Trophoblast cell (in vitro differentiated cells and primary cell): ENCODE measurements around the gene RARB.
A peak's percentile ranks its signal among the peaks of the same experiment; 100 is the strongest.

ENCODE experiments used
- DNase-seq, 2 donors: peaks; one replicate each; pipeline ENCODE4 v3.0.0-alpha.2; 2016
- H2AFZ ChIP-seq: 2 replicates; pipeline ENCODE4 v1.6.1; 2013; ENCODE audit warnings: low read length, moderate library complexity, mild to moderate bottlenecking; ENCODE audit not compliant: insufficient read depth, poor library complexity
- H2AK5ac ChIP-seq: 2 replicates; pipeline ENCODE4 v1.6.1; 2013; ENCODE audit warnings: mild to moderate bottlenecking, low read length
- H2BK120ac ChIP-seq: 2 replicates; pipeline ENCODE4 v1.6.1; 2013; ENCODE audit warnings: low read length, mild to moderate bottlenecking, moderate library complexity; ENCODE audit not compliant: insufficient read depth, poor library complexity
- H2BK12ac ChIP-seq: 2 replicates; pipeline ENCODE4 v1.6.1; 2013; ENCODE audit warnings: mild to moderate bottlenecking, low read length, moderate library complexity
- H2BK5ac ChIP-seq: 2 replicates; pipeline ENCODE4 v1.6.1; 2013; ENCODE audit warnings: low read length, low read depth, moderate library complexity, mild to moderate bottlenecking; ENCODE audit not compliant: poor library complexity
- H3K14ac ChIP-seq: 2 replicates; pipeline ENCODE4 v1.6.1; 2013; ENCODE audit warnings: mild to moderate bottlenecking, low read length
- H3K18ac ChIP-seq: 2 replicates; pipeline ENCODE4 v1.6.1; 2013; ENCODE audit warnings: mild to moderate bottlenecking, low read length
- H3K23ac ChIP-seq: 2 replicates; pipeline ENCODE4 v1.6.1; 2013; ENCODE audit warnings: low read length
- H3K27ac ChIP-seq: 2 replicates; pipeline ENCODE4 v1.5.1; 2013; ENCODE audit warnings: low read depth, mild to moderate bottlenecking, inconsistent platforms, low read length, moderate library complexity
- H3K27me3 ChIP-seq: 2 replicates; pipeline ENCODE4 v1.6.1; 2013; ENCODE audit warnings: inconsistent platforms, mild to moderate bottlenecking, low read length, moderate library complexity; ENCODE audit not compliant: insufficient read depth
- H3K36me3 ChIP-seq, 2 experiments: 1 replicate in 1 of 2; 2 replicates in 1 of 2; pipeline ENCODE4 v1.6.1; 2013; ENCODE audit warnings: low read length in 2 of 2, mild to moderate bottlenecking in 2 of 2, moderate library complexity in 1 of 2; ENCODE audit not compliant: insufficient read depth in 2 of 2, control insufficient read depth in 1 of 2
- H3K4ac ChIP-seq: 2 replicates; pipeline ENCODE4 v1.6.1; 2013; ENCODE audit warnings: low read depth, mild to moderate bottlenecking, low read length, moderate library complexity
- H3K4me1 ChIP-seq, 2 experiments: 1 replicate in 1 of 2; 2 replicates in 1 of 2; pipeline ENCODE4 v1.6.1; 2013; ENCODE audit warnings: low read length in 2 of 2, mild to moderate bottlenecking in 2 of 2, moderate library complexity in 1 of 2; ENCODE audit not compliant: insufficient read depth in 2 of 2, control insufficient read depth in 1 of 2
- H3K4me2 ChIP-seq: 2 replicates; pipeline ENCODE4 v1.6.1; 2013; ENCODE audit warnings: inconsistent platforms, mild to moderate bottlenecking, low read length, moderate library complexity
- H3K4me3 ChIP-seq: 2 replicates; pipeline ENCODE4 v1.5.1; 2013; ENCODE audit warnings: mild to moderate bottlenecking, low read depth, low read length, inconsistent platforms
- H3K79me1 ChIP-seq: one replicate; pipeline ENCODE4 v1.6.1; 2013; ENCODE audit warnings: low read length
- H3K79me2 ChIP-seq: 2 replicates; pipeline ENCODE4 v1.6.1; 2013; ENCODE audit warnings: low read length, mild to moderate bottlenecking; ENCODE audit not compliant: control insufficient read depth, insufficient read depth, poor library complexity
- H3K9ac ChIP-seq: 2 replicates; pipeline ENCODE4 v1.6.1; 2013; ENCODE audit warnings: mild to moderate bottlenecking, low read length
- H3K9me3 ChIP-seq: 2 replicates; pipeline ENCODE4 v1.6.1; 2013; ENCODE audit warnings: low read depth, mild to moderate bottlenecking, control low read depth, inconsistent platforms, low read length; ENCODE audit not compliant: insufficient read depth
- H4K12ac ChIP-seq: 2 replicates; pipeline ENCODE4 v1.6.1; 2013; ENCODE audit warnings: low read depth, mild to moderate bottlenecking, low read length, moderate library complexity
- H4K8ac ChIP-seq: 2 replicates; pipeline ENCODE4 v1.6.1; 2013; ENCODE audit warnings: low read depth, mild to moderate bottlenecking, low read length, moderate library complexity
- H4K91ac ChIP-seq: one replicate; pipeline ENCODE4 v1.6.1; 2013; ENCODE audit warnings: low read depth, mild to moderate bottlenecking, low read length, moderate library complexity
- WGBS: extraction: QIAGEN DNeasy Blood & Tissue Kit; methylation state at CpG from one replicate; pipeline ENCODE4 v1.1.7; 2013; ENCODE audit warnings: missing lambda C conversion rate; ENCODE audit not compliant: insufficient read length, insufficient coverage; ENCODE audit errors: extremely low coverage; 5-methylcytosine and 5-hydroxymethylcytosine counted together

The RARB gene

DNA sequence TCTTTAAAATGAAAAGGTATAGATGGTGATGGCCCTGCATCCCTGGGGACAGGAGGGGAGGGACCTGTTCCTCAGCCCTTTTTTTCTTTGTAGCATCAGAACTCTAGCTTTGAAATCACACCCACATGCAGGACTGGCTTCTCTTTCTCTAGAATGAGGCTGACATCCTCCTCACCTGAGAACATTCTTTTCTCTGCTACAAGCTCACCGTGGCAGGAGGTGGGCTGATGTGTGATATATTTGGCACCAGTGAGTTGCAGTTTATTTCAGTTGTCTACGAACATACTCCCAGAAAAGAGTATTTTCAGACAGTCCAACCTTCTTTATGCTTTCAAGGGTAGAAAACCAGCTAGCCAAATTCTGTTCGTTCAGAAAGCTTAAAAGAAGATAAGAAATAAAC lies 43.6 kb upstream of the RARB start:
- H2AK5ac ChIP-seq = no peak overlapping the region
- no peak overlapping the region for H4K91ac ChIP-seq
- peaks cover 0 to 5% of the 10 kb centered on the region in 2 experiments for H3K4me1 ChIP-seq
- no peaks in the 10 kb centered on the region for H3K79me2 ChIP-seq
- DNase-seq = no peak
- no peak overlapping the region for H4K8ac ChIP-seq
- H3K27ac ChIP-seq = no peak overlapping the region
- no peak overlapping the region for H2BK5ac ChIP-seq
- H3K14ac ChIP-seq = no peak overlapping the region
- no peak overlapping the region for H3K4me3 ChIP-seq
- H2BK120ac ChIP-seq = no peak overlapping the region
- no peak overlapping the region for H2BK12ac ChIP-seq
- no peaks in the 10 kb centered on the region for H3K36me3 ChIP-seq
- H3K4me2 ChIP-seq = no peak overlapping the region
- no peak overlapping the region for H3K18ac ChIP-seq
- peaks cover 5% of the 10 kb centered on the region for H3K79me1 ChIP-seq
- no peaks in the 10 kb centered on the region for H3K9me3 ChIP-seq
- WGBS = no CpG with 5 or more reads among the region's 3 CpGs
- H3K9ac ChIP-seq = no peak overlapping the region
- no peak overlapping the region for H2AFZ ChIP-seq
- no peaks in the 10 kb centered on the region for H3K27me3 ChIP-seq
- no peak overlapping the region for H3K4ac ChIP-seq
- no peak overlapping the region for H3K23ac ChIP-seq
- no peak overlapping the region for H4K12ac ChIP-seq

DNA sequence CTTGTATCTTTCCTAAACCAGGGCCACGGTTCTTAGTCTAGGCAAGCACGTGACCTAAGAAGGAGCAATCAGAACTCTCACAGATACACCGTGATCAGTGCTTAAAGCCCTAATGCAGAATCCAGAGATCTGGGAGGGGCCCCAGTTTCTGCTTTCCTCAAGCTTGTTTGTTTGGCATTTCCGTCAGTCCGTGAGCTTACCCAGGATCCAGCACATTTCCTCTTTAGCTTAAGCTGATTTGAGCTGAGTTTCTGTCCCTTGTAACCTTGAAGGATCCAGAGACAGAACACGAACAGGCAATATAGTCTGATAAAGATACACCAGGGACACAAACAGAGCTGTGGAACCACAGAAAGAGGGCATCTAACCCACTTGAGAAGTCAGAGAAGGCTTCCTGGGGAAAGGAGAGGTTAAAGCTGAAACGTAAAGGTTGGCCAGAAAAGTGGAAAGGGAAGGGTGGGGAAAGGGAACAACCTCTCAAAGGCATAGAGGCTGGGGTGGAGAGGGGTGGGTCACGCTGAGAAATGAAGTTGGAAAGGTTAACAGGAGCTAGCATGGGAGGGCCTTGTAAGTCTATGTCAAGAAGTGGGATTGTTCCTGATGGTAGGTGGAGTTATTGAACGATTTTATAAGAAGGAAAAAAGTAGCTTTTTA lies 42.1 kb upstream of the RARB start:
- Histone ChIP-seq H3K9me3 (no peaks in the 10 kb centered on the region), H2BK12ac (peak overlapping the region; percentile 11), H3K9ac (no peak overlapping the region), H3K4me2 (no peak overlapping the region), H3K14ac (no peak overlapping the region), H3K18ac (no peak overlapping the region), H4K91ac (peak overlapping the region; percentile 45), H4K12ac (no peak overlapping the region), H2BK120ac (peak overlapping the region; percentile 20), H3K79me1 (peaks cover 5% of the 10 kb centered on the region), H3K4ac (no peak overlapping the region), H2AK5ac (no peak overlapping the region), H2AFZ (no peak overlapping the region), H3K36me3 (no peaks in the 10 kb centered on the region), H3K79me2 (no peaks in the 10 kb centered on the region), H3K23ac (no peak overlapping the region), H4K8ac (no peak overlapping the region), H3K27me3 (no peaks in the 10 kb centered on the region), H3K27ac (peak overlapping the region; percentile 29), H2BK5ac (no peak overlapping the region), H3K4me3 (no peak overlapping the region), H3K4me1 (peaks cover 0 to 3% of the 10 kb centered on the region in 2 experiments)
- no peak for DNase-seq
- 100% methylated on average over 1 of the region's 9 CpGs for WGBS

DNA sequence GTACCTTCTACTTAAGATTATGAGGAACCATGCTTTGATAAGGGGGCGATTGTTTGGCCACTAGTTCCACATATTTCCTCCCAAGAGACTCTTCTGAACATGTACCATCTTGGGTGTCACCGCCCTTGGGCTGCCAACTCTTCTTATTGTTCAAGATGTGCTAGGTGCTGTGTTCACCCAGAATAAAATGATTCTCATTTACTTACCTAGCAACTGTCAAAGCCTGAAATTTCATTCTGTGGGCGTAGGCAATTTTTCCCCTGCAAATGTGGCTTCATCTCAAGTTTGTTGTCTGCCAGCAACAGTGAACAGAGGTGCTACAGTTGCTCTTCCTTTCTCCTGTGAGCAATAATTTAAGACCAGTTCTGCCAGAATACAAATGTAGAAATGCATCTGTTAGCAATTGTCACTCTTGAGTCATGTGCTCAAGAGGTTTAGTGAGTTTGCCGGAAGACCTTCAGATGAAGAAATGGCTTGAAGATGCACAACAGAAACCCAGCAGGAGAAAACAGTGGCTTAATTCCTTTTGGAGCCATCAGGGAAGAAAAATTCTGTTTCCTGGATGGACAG lies 41.3 kb upstream of the RARB start:
- DNase-seq = no peak
- Histone ChIP-seq H3K23ac (no peak overlapping the region), H3K36me3 (no peaks in the 10 kb centered on the region), H2AK5ac (no peak overlapping the region), H2AFZ (no peak overlapping the region), H4K91ac (no peak overlapping the region), H2BK120ac (no peak overlapping the region), H3K4me1 (peaks cover 0 to 3% of the 10 kb centered on the region in 2 experiments), H3K9ac (no peak overlapping the region), H2BK5ac (no peak overlapping the region), H3K18ac (no peak overlapping the region), H3K27me3 (no peaks in the 10 kb centered on the region), H3K79me1 (peaks cover 5% of the 10 kb centered on the region), H3K9me3 (no peaks in the 10 kb centered on the region), H3K27ac (no peak overlapping the region), H2BK12ac (no peak overlapping the region), H3K79me2 (no peaks in the 10 kb centered on the region), H4K12ac (no peak overlapping the region), H3K4me3 (no peak overlapping the region), H3K4me2 (no peak overlapping the region), H3K14ac (no peak overlapping the region), H3K4ac (no peak overlapping the region), H4K8ac (no peak overlapping the region)
- no CpG with 5 or more reads among the region's 4 CpGs for WGBS

DNA sequence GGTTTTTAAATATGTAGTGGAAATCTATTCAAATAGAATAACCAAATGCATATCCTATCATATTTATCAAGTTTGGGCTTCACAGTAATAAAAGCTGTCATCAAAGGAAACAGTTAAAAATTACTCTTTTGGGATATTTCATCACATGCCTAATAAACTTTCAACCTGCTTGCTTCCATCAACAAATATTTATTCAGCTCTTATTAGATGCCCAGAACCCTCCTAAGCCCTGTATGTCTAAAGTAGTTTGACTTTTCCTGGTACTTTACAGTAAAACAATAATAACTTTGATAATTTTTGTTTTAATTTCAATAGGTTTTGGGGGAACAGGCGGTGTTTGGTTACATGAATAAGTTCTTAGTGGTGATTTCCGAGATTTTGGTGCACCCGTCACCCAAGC lies 37.5 kb upstream of the RARB start:
- H3K27me3 ChIP-seq = no peaks in the 10 kb centered on the region
- H2AK5ac ChIP-seq = no peak overlapping the region
- no peak overlapping the region for H2BK12ac ChIP-seq
- DNase-seq = no peak
- no peak overlapping the region for H3K4ac ChIP-seq
- no peak overlapping the region for H3K14ac ChIP-seq
- H3K79me2 ChIP-seq = no peaks in the 10 kb centered on the region
- no CpG with 5 or more reads among the region's 3 CpGs for WGBS
- no peak overlapping the region for H2AFZ ChIP-seq
- no peak overlapping the region for H3K23ac ChIP-seq
- H3K4me3 ChIP-seq = no peak overlapping the region
- peaks cover 5% of the 10 kb centered on the region for H3K79me1 ChIP-seq
- H2BK5ac ChIP-seq = no peak overlapping the region
- H4K12ac ChIP-seq = no peak overlapping the region
- no peaks in the 10 kb centered on the region for H3K36me3 ChIP-seq
- H3K4me1 ChIP-seq = peaks cover 0 to 3% of the 10 kb centered on the region in 2 experiments
- H4K91ac ChIP-seq = no peak overlapping the region
- H3K18ac ChIP-seq = no peak overlapping the region
- no peak overlapping the region for H4K8ac ChIP-seq
- no peak overlapping the region for H2BK120ac ChIP-seq
- H3K27ac ChIP-seq = no peak overlapping the region
- H3K9me3 ChIP-seq = no peaks in the 10 kb centered on the region
- H3K4me2 ChIP-seq = no peak overlapping the region
- H3K9ac ChIP-seq = no peak overlapping the region
